ENCODE measurements around the gene RARS1. TPM values are rescaled to one million over a fixed set of nuclear protein-coding genes. Genes with fewer than 3 reads are reported as not detected.

RARS1 gene
- total and polyA plus RNA-seq, 2 of the 8 experiments (the other 6 are each of a cell fraction or from before 2014, with no cell fraction given), result 30.2 to 108 TPM

DNA sequence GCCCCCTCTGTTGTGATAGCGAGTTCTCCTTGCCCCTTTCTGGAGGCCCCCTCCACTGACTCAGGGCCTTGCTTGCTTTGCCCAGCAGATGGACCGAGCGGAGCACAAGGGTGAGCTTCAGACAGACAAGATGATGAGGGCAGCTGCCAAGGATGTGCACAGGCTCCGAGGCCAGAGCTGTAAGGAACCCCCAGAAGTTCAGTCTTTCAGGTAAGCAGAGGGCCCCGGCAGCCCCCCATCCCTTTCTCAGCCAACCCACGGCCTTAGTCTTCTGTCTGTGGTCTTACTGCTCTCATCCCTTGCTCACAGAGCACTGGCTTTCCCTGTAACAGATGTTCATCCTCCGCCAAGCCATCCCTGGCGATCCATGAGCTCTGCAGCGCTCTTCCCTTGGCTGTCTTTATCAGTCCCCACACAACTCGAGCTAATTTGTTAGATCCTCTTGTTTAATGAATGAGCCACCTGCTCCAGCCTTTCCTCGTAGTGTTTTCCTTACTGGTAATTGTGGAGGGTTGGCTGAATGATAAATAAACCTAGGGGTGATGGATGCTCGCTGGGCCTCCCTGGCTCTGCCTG, 18.4 kb upstream of the RARS1 start (continued):
- TF ChIP-seq SP2 (IDR thresholded peaks at IDR 0.05; ENCODE audit: low read length), result no peak
- no peak for TF ChIP-seq POLR2A (IDR thresholded peaks at IDR 0.05; ENCODE audit: control extremely low read depth in 1 of 2, low read depth in 2 of 2, low read length in 2 of 2)
- no peak for TF ChIP-seq POU5F1 (IDR thresholded peaks at IDR 0.05; ENCODE audit: low read depth, low read length)
- no peak for TF ChIP-seq ASH2L (IDR thresholded peaks at IDR 0.05; ENCODE audit: low read length)
- TF ChIP-seq HDAC6 (IDR thresholded peaks at IDR 0.05; ENCODE audit: low read depth, low read length), result no peak
- no peak for TF ChIP-seq SAP30 (IDR thresholded peaks at IDR 0.05; ENCODE audit: insufficient read depth, insufficient replicate concordance, low read length)
- no peak for TF ChIP-seq CTBP2 (IDR thresholded peaks at IDR 0.05; ENCODE audit: borderline replicate concordance, insufficient read depth, insufficient read length, low read length)
